ENCODE measurements around the gene WHRN.

The WHRN gene

DNA sequence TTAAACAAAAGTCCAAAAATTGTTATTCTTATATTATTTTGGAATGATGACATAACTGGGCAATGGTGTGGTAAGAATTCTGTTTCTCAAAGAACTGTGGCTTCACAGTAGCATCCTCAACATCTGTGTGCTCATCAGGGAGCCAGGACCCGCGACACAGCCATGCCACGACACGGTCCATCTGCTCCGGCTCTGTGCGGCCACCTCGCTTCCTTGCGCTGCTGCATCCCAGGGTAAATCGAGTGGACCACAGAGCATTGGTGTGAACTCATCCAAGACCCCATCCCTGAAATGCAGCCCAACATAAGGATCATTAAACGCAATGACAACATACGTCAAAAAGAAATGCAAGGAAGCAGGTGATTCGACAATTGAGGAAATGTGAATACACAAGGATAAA, 15.3 kb downstream of the WHRN start:
- DNase-seq, result no peak

DNA sequence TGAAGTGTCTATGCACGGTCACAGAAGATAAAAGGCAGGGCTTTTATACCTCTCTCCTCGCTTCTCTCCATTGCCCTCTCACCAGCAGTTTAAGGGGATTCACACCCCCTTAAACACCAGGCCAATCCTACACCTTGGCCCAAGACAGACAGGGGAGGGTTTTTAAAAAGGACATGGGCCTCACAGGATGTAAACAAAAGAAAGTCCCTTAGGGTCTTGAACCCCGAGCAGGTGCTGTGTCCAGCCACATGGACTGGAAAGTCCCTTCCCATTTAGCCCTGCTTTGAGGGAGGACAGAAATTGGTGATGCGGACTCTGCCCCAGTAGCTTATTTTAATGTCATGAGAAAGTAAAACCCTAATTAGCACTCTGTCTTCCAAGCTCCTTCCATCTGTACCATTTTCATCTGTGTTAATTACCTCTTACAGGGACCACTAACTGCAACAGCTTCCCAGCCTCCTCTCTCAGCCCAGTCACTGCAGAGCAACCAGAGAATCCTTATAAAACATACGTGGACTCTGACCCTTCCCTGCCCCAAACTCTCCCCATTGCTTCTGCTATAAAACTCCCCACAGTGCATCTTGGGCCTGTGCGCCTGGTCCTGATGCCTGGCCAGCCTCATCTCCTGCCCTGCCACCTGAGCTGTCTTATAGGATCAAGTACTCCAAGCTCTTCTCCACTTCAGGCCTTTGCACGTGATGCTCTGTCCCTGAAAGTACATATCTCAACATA, 16.7 kb downstream of the WHRN start:
- no peak for DNase-seq

DNA sequence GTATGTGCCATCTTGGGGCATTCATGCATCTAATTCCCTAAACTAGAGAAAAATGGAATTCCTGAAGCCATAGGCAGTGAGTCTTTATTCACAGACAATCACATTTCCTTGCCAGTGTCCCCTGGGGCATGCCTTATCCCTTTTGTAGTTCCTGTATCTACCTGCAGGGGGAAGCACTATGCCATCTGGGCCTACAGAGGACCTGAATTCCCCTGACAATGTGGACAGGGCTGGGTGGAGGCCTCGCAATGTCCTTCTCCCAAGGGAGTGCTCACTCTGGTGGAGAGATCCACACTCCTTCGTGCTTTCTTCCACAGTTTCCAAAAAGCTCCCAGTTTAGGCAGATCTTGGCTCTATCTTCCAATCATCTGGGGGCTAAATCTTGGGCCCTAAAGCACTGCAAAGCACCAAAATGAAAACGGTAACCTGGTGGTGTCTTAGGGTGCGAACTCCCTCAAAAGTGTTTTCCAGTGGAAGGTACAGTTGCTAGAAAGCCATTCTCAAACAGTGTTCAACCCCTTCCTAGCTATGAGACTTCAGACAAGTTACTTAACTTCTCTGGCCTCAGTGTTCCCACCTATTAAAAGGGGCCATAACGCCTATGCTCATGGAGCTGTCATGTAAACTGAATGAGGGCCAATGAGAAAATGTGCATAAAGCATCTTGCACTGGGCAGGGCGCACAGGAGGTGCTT, 17.5 kb downstream of the WHRN start:
- peak; percentile 66 for DNase-seq

DNA sequence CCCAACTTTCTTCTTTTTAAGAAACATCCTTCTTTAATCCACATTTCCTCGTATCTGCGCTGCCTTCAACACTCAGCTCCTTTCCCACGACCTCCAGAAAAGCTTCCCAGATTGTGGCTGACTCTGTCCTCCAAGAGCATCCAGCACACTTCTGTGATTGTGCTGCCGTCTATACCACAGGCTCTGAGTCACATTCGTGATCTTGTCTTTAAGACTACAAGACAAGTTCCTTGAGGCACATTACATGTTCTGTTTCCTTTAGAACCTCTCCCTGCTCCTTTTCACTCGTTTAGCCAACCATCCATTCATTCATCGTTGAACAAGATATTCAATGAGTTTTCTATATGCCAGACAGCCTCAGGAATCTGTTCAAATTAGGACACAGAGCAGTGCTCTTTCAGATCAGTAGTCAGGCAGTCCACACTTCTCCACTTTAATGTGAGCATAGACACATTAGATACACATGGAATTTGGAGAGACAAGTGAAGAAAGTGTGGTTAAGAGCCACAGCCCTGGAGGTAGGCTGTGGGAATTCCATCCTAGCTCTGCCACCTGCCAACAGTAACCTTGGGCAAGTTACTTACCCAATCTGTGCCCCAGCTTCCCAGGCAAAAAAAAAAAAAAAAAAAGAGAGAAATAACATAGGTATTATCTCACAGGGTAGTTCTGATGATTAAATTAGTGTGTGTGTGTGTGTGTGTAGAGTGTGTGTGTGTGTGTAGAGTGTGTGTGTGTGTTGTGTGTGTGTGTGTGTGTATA, 18.9 kb downstream of the WHRN start:
- no peak for DNase-seq

DNA sequence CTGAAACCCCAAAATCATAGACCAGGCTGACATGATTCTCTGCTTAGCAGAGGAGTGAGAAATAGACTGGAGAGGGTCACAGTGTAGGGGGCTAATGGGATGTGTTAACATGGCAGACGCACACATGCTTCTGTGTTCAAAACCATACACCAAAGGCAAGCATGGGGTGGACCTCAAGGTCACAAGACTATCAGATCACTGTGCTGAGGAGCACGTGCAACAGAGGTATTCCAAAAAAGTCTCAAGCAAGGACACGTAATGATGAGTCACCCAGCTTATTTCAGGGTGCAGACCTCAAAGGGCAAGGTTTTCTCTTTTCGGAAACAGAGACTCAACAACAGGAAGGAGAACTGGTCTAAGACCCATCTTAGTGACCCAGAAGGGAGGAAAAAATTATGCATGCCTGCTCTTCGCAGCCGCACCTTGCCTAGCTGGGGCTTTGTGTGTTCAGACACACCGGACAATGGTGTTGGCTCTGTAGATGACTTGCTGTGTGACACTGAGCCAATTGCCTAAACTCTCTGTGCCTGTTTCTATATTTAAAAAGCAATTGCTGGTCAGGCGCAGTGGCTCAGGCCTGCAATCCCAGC, 20.3 kb downstream of the WHRN start:
- DNase-seq, result no peak

DNA sequence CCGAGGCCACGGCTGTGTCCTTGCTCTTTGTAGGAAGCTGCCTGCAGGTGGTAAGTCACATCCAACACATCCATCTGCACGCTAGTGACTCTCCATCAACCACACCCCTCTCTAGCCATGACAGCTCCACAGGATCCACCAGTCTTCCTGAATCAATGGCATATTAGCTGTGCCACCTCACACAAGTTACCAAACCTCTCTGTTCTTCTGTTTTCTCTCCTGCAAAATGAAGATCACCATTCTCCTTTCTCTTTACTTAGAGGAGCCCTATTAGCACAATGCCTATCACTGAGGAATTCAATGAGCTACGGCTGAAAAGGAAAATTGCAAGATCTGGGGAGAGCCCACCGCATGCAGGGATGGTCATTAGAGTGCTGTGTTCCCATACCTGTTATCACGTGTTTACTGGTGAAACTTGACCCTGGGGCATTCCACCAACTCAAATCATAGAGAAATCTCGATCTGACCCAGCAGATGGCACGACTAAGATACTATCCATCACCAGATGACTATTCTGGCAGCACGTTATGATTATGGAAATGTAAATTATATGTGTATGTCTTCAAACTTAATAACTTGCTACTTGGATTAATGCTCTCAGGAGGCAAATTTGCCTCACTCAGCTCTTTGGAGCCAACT, 20.9 kb downstream of the WHRN start:
- DNase-seq, result no peak

DNA sequence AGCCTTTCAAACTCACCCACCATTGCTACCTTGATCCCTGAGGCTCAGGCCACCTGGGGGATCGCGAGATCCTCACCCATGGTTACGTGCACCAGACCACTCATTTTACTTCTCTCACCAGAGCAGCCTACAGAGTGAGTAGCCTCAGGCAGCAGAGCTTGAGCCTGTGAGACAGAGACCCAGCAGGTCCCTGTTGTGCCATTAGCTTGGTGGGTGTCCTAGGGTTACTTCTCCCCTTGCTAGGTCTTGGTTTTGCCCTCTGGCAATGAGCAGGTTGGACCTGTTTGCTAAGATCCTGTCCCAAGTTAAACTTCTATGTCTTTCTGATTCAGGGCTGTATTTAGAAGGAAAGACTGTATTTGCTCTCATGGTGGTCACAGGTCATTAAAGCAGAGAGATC, 21.8 kb downstream of the WHRN start:
- DNase-seq, result no peak

DNA sequence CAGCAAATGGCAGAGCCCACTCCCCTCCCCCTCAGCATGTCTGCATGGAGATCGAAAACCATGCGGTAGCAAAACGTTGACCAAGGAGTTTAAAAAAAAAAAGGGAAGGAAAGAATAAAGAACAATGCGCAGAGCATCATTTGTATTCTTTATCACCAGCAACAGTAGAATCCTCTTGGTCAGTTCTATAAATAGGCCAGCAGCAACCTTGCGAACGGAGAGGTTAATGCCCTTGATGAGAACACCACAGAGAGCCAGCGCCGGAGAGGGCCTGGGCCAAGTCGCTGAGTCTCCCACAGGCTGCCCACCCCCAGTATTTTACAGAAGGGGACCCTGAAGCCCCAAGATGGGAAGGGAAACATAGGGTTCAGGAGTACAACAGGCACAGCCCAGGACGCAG, 22.7 kb downstream of the WHRN start:
- DNase-seq, result peak; percentile 28

DNA sequence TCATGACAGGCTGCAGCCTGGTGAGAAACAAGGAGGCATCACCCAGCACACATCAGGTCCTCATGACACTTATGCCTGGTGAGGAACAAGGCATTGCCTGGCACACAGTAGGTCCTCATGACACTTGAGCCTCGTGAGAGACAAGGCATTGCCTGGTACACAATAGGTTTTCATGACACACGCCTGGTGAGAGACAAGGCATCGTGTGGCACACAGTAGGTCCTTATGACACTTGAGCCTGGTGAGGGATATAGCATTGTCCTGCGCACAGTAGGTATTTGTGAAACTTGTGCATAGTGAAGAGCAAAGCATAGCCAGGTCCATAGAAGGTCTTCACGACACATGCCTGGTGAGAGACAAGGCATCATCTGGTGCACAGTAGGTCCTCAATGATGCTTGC, 23.5 kb downstream of the WHRN start:
- no peak for DNase-seq

DNA sequence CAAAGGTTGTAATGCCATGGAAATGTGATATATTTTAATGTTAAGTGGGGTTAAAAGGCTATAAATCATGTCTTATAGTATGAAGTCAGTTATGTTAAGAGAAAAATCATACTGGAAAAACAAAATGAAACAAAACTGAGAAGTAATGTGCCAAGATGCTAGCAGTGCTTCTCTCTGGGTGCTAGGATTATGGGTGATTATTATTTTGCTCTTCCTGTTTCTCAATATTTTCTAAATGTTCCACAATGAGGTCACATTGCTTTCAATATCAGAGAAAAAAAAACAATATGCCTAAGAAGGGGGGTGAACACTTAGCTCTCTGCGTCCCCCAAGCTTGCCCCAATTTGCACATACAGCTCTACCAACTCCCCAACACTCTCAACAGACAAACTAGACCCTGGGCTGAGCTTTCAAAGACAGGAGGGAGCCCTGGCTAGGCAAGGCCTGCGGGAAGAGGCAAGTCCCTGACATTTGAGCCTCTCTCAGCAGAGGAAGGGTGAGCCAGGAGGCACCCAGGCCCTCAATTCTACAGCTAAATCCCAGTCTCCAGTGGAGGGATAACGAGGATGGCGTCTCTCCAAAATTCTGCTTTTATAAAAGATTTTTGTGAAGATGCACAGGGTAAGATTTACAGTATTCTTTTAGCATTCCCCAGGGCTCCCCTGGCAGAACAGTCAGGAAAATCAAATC, 24.4 kb downstream of the WHRN start:
- DNase-seq, result no peak

DNA sequence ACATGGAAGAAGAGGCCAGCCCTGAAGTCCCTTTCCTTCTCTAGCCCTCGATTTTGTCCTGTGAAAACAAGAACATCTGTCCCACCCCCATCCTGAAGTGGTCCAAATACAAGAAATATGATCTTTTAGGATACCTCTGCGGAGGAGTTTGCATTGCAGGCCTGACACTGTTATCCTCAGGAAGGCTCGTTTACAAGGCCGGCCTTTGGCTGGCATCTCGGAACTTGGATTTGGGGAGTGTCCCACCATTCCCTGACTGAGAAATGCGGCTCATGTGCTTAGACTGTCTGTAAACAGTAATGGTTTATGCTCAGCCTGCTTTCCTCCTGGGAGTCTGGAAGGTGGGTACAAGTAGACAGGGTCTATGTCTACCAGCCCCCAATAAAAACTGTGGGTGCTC, 26.4 kb downstream of the WHRN start:
- DNase-seq, result no peak

DNA sequence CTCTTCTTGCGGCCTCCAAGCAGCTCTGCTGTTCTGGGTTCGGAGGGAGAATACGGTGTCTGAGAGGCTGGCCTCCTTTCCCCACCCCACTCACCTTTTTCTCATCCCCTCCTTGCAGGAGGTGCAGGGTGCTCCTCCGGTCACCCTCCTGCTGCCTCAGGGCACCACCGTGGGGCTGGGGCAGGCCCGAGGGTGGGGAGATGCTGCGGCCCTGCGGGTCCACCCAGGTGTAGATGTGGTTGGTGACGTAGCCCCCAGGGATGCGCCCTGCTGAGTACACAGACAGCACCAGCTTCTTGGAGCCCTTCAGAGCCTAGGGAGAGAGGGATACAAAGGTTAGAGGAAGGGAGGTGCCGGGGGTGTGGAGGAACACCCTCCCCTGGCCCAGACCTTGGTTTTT, 26.8 kb downstream of the WHRN start:
- DNase-seq, result no peak

DNA sequence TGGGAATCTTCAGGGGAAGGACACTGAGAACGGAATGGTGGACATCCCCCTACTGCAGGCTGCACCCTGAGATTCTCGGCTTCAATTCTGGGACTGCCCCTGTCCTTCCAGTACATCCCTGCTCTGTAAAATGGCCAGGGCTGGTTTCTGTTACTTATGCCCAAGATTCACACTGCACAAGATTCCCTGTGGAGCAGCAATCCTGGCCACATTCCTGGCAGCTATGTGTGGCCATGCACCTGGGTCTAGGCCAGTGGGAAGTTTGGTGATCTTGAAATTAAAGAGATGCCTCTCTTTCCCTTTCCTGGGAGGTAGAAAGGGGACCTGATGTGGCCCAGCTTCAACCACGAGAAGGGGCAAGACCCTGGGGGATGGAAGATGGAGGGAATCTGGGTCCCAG, 27.6 kb downstream of the WHRN start:
- no peak for DNase-seq

DNA sequence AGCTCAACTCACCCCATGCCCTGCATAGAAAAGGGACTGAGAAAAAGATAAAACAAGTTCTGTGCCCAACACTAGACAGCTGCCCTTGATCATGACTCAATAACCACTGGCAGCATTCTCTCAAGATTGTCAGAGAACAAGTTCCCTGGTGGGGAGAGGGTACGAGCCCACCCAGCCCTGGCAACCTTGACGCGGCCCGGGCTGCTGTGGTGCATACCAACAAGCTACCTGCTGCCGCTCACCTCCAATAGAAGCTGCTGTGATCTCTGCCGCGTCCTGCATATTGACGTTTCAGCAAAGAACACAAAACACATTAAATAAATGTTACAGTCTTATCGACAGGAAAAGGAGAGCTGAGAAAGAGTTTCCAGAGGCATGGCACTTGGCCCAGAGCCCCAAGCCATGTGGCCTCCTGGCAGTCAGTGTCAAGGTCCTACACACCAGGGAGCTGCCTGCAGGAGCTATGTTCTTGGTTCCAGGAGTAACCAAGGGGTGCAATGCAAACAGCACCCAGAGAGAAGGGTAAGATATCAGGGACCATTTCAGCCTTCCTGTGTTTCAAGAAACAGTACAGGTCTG, 28.3 kb downstream of the WHRN start:
- no peak for DNase-seq

DNA sequence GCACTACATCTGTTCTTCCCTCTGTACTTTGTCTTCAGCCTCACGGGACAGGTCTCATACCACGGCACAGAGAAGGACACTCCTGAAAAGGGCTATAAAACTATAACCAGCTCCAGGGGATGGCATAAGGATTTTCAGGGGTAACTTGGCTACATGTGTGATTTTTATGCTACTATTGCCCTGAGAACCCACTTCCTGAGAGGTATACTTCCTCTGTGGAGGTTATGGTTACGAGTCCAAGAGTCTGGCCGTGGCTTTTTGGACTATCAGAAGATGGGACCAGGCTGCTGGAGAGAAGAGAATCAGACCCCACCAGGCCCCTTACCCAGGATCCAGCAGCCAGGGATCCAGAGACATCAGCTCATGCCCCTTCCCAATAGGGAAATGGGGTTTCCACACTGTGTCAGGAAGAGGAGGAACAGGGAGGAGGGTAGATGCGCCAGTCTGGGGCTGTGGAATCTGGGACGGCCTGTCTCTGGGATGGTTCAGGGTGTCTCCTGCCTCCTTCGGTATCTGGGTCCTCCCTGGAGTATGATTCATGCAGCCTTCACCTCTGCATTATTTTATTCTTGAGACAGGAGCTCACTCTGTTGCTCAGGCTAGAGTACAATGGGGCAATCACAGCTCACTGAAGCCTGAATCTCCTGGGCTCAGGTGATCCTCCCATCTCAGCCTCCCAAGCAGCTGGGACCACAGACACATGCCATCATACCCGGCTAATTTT, 29.7 kb downstream of the WHRN start:
- DNase-seq, result no peak

DNA sequence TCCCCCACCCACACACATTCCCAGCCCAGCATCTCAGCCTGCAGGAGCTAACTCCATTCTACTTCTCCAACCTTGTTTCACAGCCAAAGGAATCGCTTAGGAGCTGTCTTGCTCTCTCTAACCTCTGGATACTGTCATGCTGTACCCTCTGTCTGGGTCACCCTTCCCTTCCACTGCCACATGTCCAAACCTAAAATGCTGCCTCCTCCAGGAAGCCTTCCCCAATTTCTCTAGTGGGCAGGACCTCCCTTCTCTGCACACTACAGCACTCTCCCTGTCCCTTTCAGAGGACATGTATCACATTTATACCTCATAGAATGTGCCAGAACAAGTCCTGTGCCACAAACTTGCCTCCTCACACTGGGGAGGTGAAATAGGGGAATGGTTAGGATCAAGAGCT, 30.8 kb downstream of the WHRN start:
- no peak for DNase-seq

DNA sequence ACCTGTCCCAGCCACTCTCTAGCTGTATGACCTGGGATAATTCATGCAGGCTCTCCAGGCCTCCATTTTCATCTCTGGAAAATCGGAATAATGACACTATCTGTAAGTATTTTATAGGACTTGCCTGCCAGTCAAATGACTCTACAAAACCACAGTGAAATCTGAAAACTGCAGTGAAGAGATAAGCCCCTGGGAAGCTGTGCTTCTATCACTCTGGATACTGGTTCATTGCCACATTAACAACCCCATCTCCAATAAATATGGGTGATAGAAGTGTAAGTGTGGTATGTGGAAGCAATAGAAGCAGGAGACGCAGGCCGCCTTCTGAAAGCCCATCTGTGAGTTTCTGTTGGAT, 31.8 kb downstream of the WHRN start:
- DNase-seq, result no peak

DNA sequence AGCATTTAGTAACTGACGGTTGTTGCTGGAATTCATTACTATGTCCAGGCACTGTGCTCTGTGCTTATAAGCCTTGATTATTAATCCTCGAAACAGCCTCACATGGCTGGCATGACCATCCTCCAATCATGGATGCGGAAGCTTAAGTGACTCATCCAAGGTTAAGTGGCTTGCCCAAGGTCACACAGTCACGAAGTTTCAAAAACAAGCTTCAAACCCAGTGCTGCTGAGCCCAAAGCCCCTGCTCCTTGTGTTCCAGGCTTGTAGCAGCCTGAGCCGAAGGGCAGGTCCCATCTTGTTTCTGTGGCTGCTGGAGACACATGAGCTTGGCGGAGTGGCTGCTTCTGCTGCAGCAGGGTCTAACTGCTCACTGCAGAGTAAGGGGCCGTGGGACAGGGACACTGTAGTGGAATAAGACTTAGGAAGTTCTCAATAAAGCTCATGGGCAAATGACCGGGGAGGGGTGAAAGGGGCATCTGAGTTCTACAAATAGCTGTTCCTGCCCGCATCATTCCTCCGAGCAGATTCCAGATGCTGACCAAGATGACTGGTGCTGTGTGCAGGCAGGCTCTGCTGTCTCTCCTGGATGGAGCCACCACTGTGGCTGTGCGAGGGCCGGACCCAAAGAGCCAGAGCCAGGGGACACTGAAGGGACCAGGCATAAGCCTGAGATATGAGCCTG, 32.4 kb downstream of the WHRN start:
- no peak for DNase-seq

DNA sequence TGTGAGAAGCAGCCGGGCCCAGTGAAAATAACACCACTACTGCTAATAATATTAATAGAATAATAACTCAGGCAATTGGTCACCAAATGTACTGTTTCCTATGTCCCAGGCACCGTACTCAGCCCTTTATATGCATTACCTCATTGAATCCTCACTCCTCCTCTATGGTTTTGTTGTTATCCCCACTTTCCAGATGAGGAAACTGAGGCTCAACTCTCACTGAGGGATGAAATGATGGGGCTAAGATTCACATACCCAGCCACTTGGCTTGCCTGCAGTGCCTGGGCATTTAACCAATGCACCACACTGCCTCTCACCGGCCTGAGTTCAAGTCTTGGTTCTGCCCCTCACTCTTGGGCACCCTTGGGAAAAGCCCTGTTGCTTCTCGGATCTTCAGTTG, 34.1 kb downstream of the WHRN start:
- DNase-seq, result no peak

DNA sequence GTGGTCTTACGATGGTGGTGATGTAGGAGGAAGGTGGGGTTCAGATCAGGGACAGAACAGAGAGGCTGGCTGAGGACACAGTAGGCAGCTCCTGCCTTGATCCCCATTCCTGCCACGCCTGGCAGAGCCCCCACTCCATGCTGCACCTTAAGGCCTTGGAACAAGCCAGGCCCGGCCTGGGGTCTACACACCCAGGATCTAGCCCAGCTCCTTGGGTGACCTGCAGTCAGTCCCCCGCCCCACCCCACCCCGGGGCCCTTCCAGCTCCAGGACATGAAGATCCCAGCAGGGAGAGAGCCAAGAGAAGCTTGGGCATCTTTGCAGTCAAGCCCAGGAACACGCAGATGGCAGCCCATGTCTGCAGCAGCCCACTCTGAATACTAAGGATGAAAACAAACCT, 34.7 kb downstream of the WHRN start:
- no peak for DNase-seq

DNA sequence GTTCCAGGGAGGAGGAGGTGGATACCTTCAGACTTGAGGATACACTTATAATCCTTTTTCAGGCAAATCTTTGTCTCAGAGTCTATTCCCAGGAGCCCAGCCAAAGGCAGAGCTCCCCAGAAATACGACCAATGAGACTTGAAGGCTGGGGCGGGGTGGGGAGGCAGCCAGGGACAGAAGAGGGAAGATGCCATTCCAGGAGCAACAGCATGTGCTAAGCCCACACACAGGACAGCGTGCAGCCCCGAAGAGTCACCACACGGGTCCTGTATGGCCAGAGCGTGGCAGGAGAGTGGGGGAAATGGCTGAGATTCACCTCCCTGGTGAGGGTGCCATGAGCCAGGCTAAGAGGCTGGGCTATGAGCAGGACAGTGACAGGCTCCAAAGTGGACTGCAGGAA, 35.2 kb downstream of the WHRN start:
- no peak for DNase-seq

Data from GDM1 (cell line).